Fibroblast of gingiva (primary cell): ENCODE measurements around the gene DOCK4.

Source experiments
- DNase-seq: peaks from one replicate; pipeline ENCODE4 v3.0.0-alpha.2; 2011; ENCODE audit warnings: low read depth

The DOCK4 gene

GRCh38 chr7:111763221-111763801 lies 442.9 kb downstream of the DOCK4 start:
- peak; percentile 54 for DNase-seq

GRCh38 chr7:111762799-111763198 lies 443.4 kb downstream of the DOCK4 start:
- no peak for DNase-seq

- no peak for DNase-seq
Measured at GRCh38 chr7:111762211-111762610, 444.0 kb downstream of the DOCK4 start.

- no peak for DNase-seq
Measured at GRCh38 chr7:111760043-111760442, 446.2 kb downstream of the DOCK4 start.

- DNase-seq, result no peak
Measured at GRCh38 chr7:111758332-111758731, 447.9 kb downstream of the DOCK4 start.

- peak; percentile 85 for DNase-seq
Measured at GRCh38 chr7:111756687-111757178, 449.5 kb downstream of the DOCK4 start.

GRCh38 chr7:111755383-111755782 lies 450.8 kb downstream of the DOCK4 start:
- DNase-seq, result no peak

GRCh38 chr7:111753968-111754367 lies 452.2 kb downstream of the DOCK4 start:
- DNase-seq, result no peak

GRCh38 chr7:111752022-111752582 lies 454.1 kb downstream of the DOCK4 start:
- DNase-seq, result peak; percentile 34

- no peak for DNase-seq
Measured at GRCh38 chr7:111750878-111751277, 455.3 kb downstream of the DOCK4 start.

GRCh38 chr7:111750228-111750627 lies 456.0 kb downstream of the DOCK4 start:
- DNase-seq, result no peak

- DNase-seq, result no peak
Measured at GRCh38 chr7:111749625-111750024, 456.6 kb downstream of the DOCK4 start.

GRCh38 chr7:111747718-111748117 lies 458.5 kb downstream of the DOCK4 start:
- DNase-seq, result no peak

- DNase-seq, result no peak
Measured at GRCh38 chr7:111746950-111747349, 459.2 kb downstream of the DOCK4 start.

- peak; percentile 16 for DNase-seq
Measured at GRCh38 chr7:111744501-111745155, 461.6 kb downstream of the DOCK4 start.

- DNase-seq, result no peak
Measured at GRCh38 chr7:111743244-111743847, 462.9 kb downstream of the DOCK4 start.

- DNase-seq, result peak; percentile 51
Measured at GRCh38 chr7:111741811-111742240, 464.4 kb downstream of the DOCK4 start.

- no peak for DNase-seq
Measured at GRCh38 chr7:111740942-111741341, 465.3 kb downstream of the DOCK4 start.

- DNase-seq, result no peak
Measured at GRCh38 chr7:111736552-111736874, 469.7 kb downstream of the DOCK4 start.

GRCh38 chr7:111735661-111736551 lies 470.3 kb downstream of the DOCK4 start:
- peak; percentile 84 for DNase-seq

- DNase-seq, result no peak
Measured at GRCh38 chr7:111734954-111735660, 471.1 kb downstream of the DOCK4 start.
